ENCODE results near the gene RAB26. TPM values are rescaled to one million over a fixed set of nuclear protein-coding genes. Genes with fewer than 3 reads are reported as not detected.
A peak's percentile ranks its signal among the peaks of the same experiment; 100 is the strongest.

The RAB26 gene
- total RNA-seq, 1 donor from 2014 or later, result 292 TPM

GRCh38 chr16:2156849-2157224, 8.4 kb downstream of the RAB26 start:
- TF ChIP-seq CTCF (IDR thresholded peaks at IDR 0.05; ENCODE audit: partially characterized antibody, unreplicated experiment), result no peak

GRCh38 chr16:2157480-2158261, 9.2 kb downstream of the RAB26 start:
- H3K4me1 Mint-ChIP-seq (ENCODE audit: low read depth, unreplicated experiment), result peaks cover 13% of the 10 kb centered on the region
- peak overlapping the region; percentile 48 for H3K27ac Mint-ChIP-seq (ENCODE audit: unreplicated experiment)
- DNase-seq, result no peak
- H3K36me3 Mint-ChIP-seq (ENCODE audit: unreplicated experiment), result no peaks in the 10 kb centered on the region
- peak overlapping the region; percentile 95 for H3K4me3 Mint-ChIP-seq (ENCODE audit: unreplicated experiment)
- peaks cover 15% of the 10 kb centered on the region for H3K27me3 Mint-ChIP-seq (ENCODE audit: unreplicated experiment)
- H3K9me3 Mint-ChIP-seq (ENCODE audit: unreplicated experiment), result peaks cover 12% of the 10 kb centered on the region
- TF ChIP-seq CTCF (IDR thresholded peaks at IDR 0.05; ENCODE audit: partially characterized antibody, unreplicated experiment), result no peak

More at GRCh38 chr16:2156849-2157224, 8.4 kb downstream of the RAB26 start:
- Mint-ChIP-seq H3K27ac (ENCODE audit: unreplicated experiment) (peak overlapping the region; percentile 48), H3K9me3 (ENCODE audit: unreplicated experiment) (peaks cover 12% of the 10 kb centered on the region), H3K36me3 (ENCODE audit: unreplicated experiment) (no peaks in the 10 kb centered on the region), H3K4me3 (ENCODE audit: unreplicated experiment) (peak overlapping the region; percentile 95), H3K27me3 (ENCODE audit: unreplicated experiment) (peaks cover 15% of the 10 kb centered on the region), H3K4me1 (ENCODE audit: low read depth, unreplicated experiment) (peaks cover 15% of the 10 kb centered on the region)
- DNase-seq, result no peak

GRCh38 chr16:2158262-2158638, 9.8 kb downstream of the RAB26 start:
- H3K4me3 Mint-ChIP-seq (ENCODE audit: unreplicated experiment), result no peak overlapping the region
- peaks cover 15% of the 10 kb centered on the region for H3K27me3 Mint-ChIP-seq (ENCODE audit: unreplicated experiment)
- DNase-seq, result no peak
- peaks cover 12% of the 10 kb centered on the region for H3K9me3 Mint-ChIP-seq (ENCODE audit: unreplicated experiment)
- H3K4me1 Mint-ChIP-seq (ENCODE audit: low read depth, unreplicated experiment), result peaks cover 13% of the 10 kb centered on the region
- TF ChIP-seq CTCF (IDR thresholded peaks at IDR 0.05; ENCODE audit: partially characterized antibody, unreplicated experiment), result no peak
- H3K27ac Mint-ChIP-seq (ENCODE audit: unreplicated experiment), result no peak overlapping the region
- H3K36me3 Mint-ChIP-seq (ENCODE audit: unreplicated experiment), result no peaks in the 10 kb centered on the region

GRCh38 chr16:2159175-2159838, 10.9 kb downstream of the RAB26 start:
- TF ChIP-seq CTCF (IDR thresholded peaks at IDR 0.05; ENCODE audit: partially characterized antibody, unreplicated experiment), result no peak
- Mint-ChIP-seq H3K4me3 (ENCODE audit: unreplicated experiment) (peak overlapping the region; percentile 34), H3K27ac (ENCODE audit: unreplicated experiment) (peak overlapping the region; percentile 73), H3K4me1 (ENCODE audit: low read depth, unreplicated experiment) (peaks cover 13% of the 10 kb centered on the region), H3K36me3 (ENCODE audit: unreplicated experiment) (no peaks in the 10 kb centered on the region), H3K9me3 (ENCODE audit: unreplicated experiment) (peaks cover 10% of the 10 kb centered on the region), H3K27me3 (ENCODE audit: unreplicated experiment) (peaks cover 15% of the 10 kb centered on the region)
- no peak for DNase-seq

Data from glutamatergic neuron (in vitro differentiated cells).